ENCODE results near the gene NPTX1. TPM values are rescaled to one million over a fixed set of nuclear protein-coding genes. Genes with fewer than 3 reads are reported as not detected.

Gene NPTX1
- total RNA-seq, 1 experiment from 2014 or later = not detected

DNA sequence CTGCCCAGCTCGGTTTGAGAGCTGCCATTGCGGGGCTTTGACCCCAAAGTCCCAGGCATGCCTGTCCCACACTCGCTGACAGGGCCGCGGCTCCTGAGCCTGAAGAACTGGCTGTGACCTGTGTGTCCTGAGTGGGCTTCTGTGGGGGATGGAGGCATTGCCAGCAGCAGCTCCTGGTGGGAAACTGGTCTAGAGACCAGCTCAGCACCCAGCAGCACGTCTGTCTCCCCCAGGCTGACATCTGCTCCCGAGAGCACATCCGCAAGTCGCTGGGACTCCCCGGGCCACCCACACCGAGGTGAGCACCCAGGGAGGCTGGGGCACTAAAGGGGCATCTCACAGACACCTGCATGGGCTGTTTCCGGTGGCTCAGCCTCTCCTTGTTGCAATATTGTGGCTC, 48.0 kb downstream of the NPTX1 start:
- H3K4me2 ChIP-seq (ENCODE audit: low read depth, low read length, poor library complexity, severe bottlenecking) = no peak overlapping the region
- H3K9ac ChIP-seq (ENCODE audit: low read length) = no peak overlapping the region
- no peak overlapping the region for H3K27ac ChIP-seq (ENCODE audit: low read length)
- no peaks in the 10 kb centered on the region; the same call in 1 of the 2 replicates for H3K4me1 ChIP-seq (ENCODE audit: low read length)
- no peak overlapping the region for H2AFZ ChIP-seq (ENCODE audit: low read length)
- no peaks in the 10 kb centered on the region for H3K27me3 ChIP-seq (ENCODE audit: low read length)
- no peaks in the 10 kb centered on the region for H3K9me2 ChIP-seq (replicated peaks; ENCODE audit: insufficient read depth, low read length)
- H4K20me1 ChIP-seq (ENCODE audit: insufficient read depth, low read depth, low read length) = peaks cover 4% of the 10 kb centered on the region; the same call in 1 of the 2 replicates
- no peaks in the 10 kb centered on the region for H3K9me3 ChIP-seq (ENCODE audit: low read length)
- H3K4me3 ChIP-seq (ENCODE audit: low read length) = no peak overlapping the region
- DNase-seq = no peak
- H3K36me3 ChIP-seq (ENCODE audit: insufficient read depth, low read length) = no peaks in the 10 kb centered on the region
- no peaks in the 10 kb centered on the region for H3K79me2 ChIP-seq (ENCODE audit: low read length)

GRCh38 chr17:80427366-80428282, 48.8 kb downstream of the NPTX1 start:
- no peaks in the 10 kb centered on the region for H3K36me3 ChIP-seq (ENCODE audit: insufficient read depth, low read length)
- no peak overlapping the region for H3K4me3 ChIP-seq (ENCODE audit: low read length)
- H3K9me3 ChIP-seq (ENCODE audit: low read length) = no peaks in the 10 kb centered on the region
- no peak overlapping the region for H3K4me2 ChIP-seq (ENCODE audit: low read depth, low read length, poor library complexity, severe bottlenecking)
- H2AFZ ChIP-seq (ENCODE audit: low read length) = no peak overlapping the region
- no peak overlapping the region for H3K27ac ChIP-seq (ENCODE audit: low read length)
- no peaks in the 10 kb centered on the region for H3K27me3 ChIP-seq (ENCODE audit: low read length)
- no peak for DNase-seq
- H3K9me2 ChIP-seq (replicated peaks; ENCODE audit: insufficient read depth, low read length) = no peaks in the 10 kb centered on the region
- H3K79me2 ChIP-seq (ENCODE audit: low read length) = no peaks in the 10 kb centered on the region
- H3K9ac ChIP-seq (ENCODE audit: low read length) = no peak overlapping the region
- peaks cover 4% of the 10 kb centered on the region; the same call in 1 of the 2 replicates for H4K20me1 ChIP-seq (ENCODE audit: insufficient read depth, low read depth, low read length)
- no peaks in the 10 kb centered on the region; the same call in 1 of the 2 replicates for H3K4me1 ChIP-seq (ENCODE audit: low read length)

- peak; percentile 93 for DNase-seq
- Histone ChIP-seq H3K4me3 (ENCODE audit: low read length) (no peak overlapping the region), H3K9me2 (replicated peaks; ENCODE audit: insufficient read depth, low read length) (no peaks in the 10 kb centered on the region), H3K27ac (ENCODE audit: low read length) (no peak overlapping the region), H2AFZ (ENCODE audit: low read length) (no peak overlapping the region), H3K27me3 (ENCODE audit: low read length) (no peaks in the 10 kb centered on the region), H3K4me2 (ENCODE audit: low read depth, low read length, poor library complexity, severe bottlenecking) (no peak overlapping the region), H3K4me1 (ENCODE audit: low read length) (no peaks in the 10 kb centered on the region; the same call in 1 of the 2 replicates), H3K36me3 (ENCODE audit: insufficient read depth, low read length) (no peaks in the 10 kb centered on the region), H3K9ac (ENCODE audit: low read length) (peak overlapping the region; percentile 26; the same call in 1 of the 2 replicates), H4K20me1 (ENCODE audit: insufficient read depth, low read depth, low read length) (peaks cover 4% of the 10 kb centered on the region; the same call in 1 of the 2 replicates), H3K79me2 (ENCODE audit: low read length) (no peaks in the 10 kb centered on the region), H3K9me3 (ENCODE audit: low read length) (no peaks in the 10 kb centered on the region)
These were observed 49.6 kb downstream of the NPTX1 start for GRCh38 chr17:80426671-80427326.

- Histone ChIP-seq H3K36me3 (ENCODE audit: insufficient read depth, low read length) (no peaks in the 10 kb centered on the region), H4K20me1 (ENCODE audit: insufficient read depth, low read depth, low read length) (peaks cover 4% of the 10 kb centered on the region; the same call in 1 of the 2 replicates), H3K4me3 (ENCODE audit: low read length) (no peak overlapping the region), H3K9me2 (replicated peaks; ENCODE audit: insufficient read depth, low read length) (no peaks in the 10 kb centered on the region), H3K9ac (ENCODE audit: low read length) (no peak overlapping the region), H2AFZ (ENCODE audit: low read length) (no peak overlapping the region), H3K27me3 (ENCODE audit: low read length) (no peaks in the 10 kb centered on the region), H3K9me3 (ENCODE audit: low read length) (no peaks in the 10 kb centered on the region), H3K27ac (ENCODE audit: low read length) (no peak overlapping the region), H3K79me2 (ENCODE audit: low read length) (no peaks in the 10 kb centered on the region), H3K4me1 (ENCODE audit: low read length) (no peaks in the 10 kb centered on the region; the same call in 1 of the 2 replicates), H3K4me2 (ENCODE audit: low read depth, low read length, poor library complexity, severe bottlenecking) (no peak overlapping the region)
- no peak for DNase-seq
These were observed 50.5 kb downstream of the NPTX1 start for GRCh38 chr17:80425835-80426426.

GRCh38 chr17:80424878-80425765, 51.3 kb downstream of the NPTX1 start:
- Histone ChIP-seq H3K9me3 (ENCODE audit: low read length) (no peaks in the 10 kb centered on the region), H3K36me3 (ENCODE audit: insufficient read depth, low read length) (no peaks in the 10 kb centered on the region), H4K20me1 (ENCODE audit: insufficient read depth, low read depth, low read length) (peaks cover 4% of the 10 kb centered on the region; the same call in 1 of the 2 replicates), H3K4me3 (ENCODE audit: low read length) (no peak overlapping the region), H3K79me2 (ENCODE audit: low read length) (no peaks in the 10 kb centered on the region), H3K9me2 (replicated peaks; ENCODE audit: insufficient read depth, low read length) (no peaks in the 10 kb centered on the region), H3K4me2 (ENCODE audit: low read depth, low read length, poor library complexity, severe bottlenecking) (no peak overlapping the region), H3K4me1 (ENCODE audit: low read length) (no peaks in the 10 kb centered on the region; the same call in 1 of the 2 replicates), H3K9ac (ENCODE audit: low read length) (no peak overlapping the region), H3K27ac (ENCODE audit: low read length) (no peak overlapping the region), H2AFZ (ENCODE audit: low read length) (no peak overlapping the region), H3K27me3 (ENCODE audit: low read length) (no peaks in the 10 kb centered on the region)
- DNase-seq = no peak

DNA sequence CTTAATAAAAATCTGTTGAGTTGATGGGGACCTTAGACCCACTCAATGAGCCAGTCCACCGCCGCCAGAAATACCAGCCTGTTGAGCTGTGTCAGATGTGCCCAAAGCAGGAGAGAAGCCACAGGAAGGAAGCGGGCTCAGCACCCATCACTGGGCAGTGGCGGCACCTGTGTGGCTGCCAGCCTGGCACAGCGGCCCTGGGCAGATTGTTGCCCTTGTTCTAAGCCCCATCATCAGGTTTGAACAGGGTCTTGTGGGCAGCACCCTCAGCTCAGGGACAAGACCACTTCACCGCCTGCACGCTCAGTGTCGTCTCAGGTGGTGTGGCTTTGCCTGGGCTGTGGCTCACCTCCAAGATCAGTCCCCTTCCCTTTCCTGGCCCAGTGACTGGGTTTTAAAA, 52.1 kb downstream of the NPTX1 start:
- H3K9me3 ChIP-seq (ENCODE audit: low read length) = no peaks in the 10 kb centered on the region
- no peak overlapping the region for H3K4me2 ChIP-seq (ENCODE audit: low read depth, low read length, poor library complexity, severe bottlenecking)
- no peaks in the 10 kb centered on the region for H3K79me2 ChIP-seq (ENCODE audit: low read length)
- H3K9me2 ChIP-seq (replicated peaks; ENCODE audit: insufficient read depth, low read length) = no peaks in the 10 kb centered on the region
- no peaks in the 10 kb centered on the region for H3K36me3 ChIP-seq (ENCODE audit: insufficient read depth, low read length)
- no peak overlapping the region for H2AFZ ChIP-seq (ENCODE audit: low read length)
- no peak for DNase-seq
- no peaks in the 10 kb centered on the region; the same call in 1 of the 2 replicates for H3K4me1 ChIP-seq (ENCODE audit: low read length)
- H4K20me1 ChIP-seq (ENCODE audit: insufficient read depth, low read depth, low read length) = peaks cover 4% of the 10 kb centered on the region; the same call in 1 of the 2 replicates
- H3K4me3 ChIP-seq (ENCODE audit: low read length) = no peak overlapping the region
- no peaks in the 10 kb centered on the region for H3K27me3 ChIP-seq (ENCODE audit: low read length)
- H3K27ac ChIP-seq (ENCODE audit: low read length) = no peak overlapping the region
- H3K9ac ChIP-seq (ENCODE audit: low read length) = no peak overlapping the region

DNA sequence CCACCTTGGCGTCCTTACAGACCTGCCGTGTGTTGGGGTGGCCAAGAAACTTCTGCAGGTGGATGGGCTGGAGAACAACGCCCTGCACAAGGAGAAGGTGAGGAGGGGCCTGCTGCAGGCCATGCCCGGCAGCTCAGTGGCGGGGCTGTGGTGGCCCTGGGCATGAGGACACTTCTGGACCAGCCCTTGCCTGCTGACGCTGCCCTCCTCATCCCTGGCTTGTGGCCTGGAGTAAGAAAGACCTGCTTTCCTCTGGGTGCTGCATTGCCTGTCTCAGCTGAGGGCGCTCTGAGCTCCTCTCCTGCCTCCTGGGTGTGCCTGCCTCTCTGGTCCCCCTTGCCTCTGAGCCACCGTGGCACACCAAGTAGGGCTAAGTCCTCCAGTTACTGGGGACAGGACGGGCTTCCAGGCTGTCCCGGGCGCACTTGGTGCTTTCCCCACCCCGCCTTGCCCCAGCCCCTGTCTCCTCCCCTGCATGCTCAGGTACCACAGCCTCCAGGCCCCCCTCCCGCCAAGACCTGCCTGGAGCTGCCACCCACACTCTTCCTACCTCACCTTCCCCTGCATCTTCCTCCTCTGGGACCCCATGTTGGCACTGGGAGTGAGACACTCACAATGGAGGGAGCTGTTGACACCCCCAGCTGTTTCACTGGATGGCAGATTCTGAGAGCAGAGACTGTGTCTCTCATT, 52.7 kb downstream of the NPTX1 start:
- Histone ChIP-seq H4K20me1 (ENCODE audit: insufficient read depth, low read depth, low read length) (peaks cover 4% of the 10 kb centered on the region; the same call in 1 of the 2 replicates), H3K36me3 (ENCODE audit: insufficient read depth, low read length) (no peaks in the 10 kb centered on the region), H3K79me2 (ENCODE audit: low read length) (no peaks in the 10 kb centered on the region), H3K4me3 (ENCODE audit: low read length) (no peak overlapping the region), H2AFZ (ENCODE audit: low read length) (no peak overlapping the region), H3K9me3 (ENCODE audit: low read length) (no peaks in the 10 kb centered on the region), H3K4me2 (ENCODE audit: low read depth, low read length, poor library complexity, severe bottlenecking) (no peak overlapping the region), H3K27me3 (ENCODE audit: low read length) (no peaks in the 10 kb centered on the region), H3K9ac (ENCODE audit: low read length) (no peak overlapping the region), H3K4me1 (ENCODE audit: low read length) (no peaks in the 10 kb centered on the region; the same call in 1 of the 2 replicates), H3K9me2 (replicated peaks; ENCODE audit: insufficient read depth, low read length) (no peaks in the 10 kb centered on the region), H3K27ac (ENCODE audit: low read length) (no peak overlapping the region)
- DNase-seq = no peak
